GM18526 (cell line): ENCODE data around the gene SPAM1.

Source experiments
- POLR2A ChIP-seq: IDR thresholded peaks from 3 replicates; pipeline ENCODE4 v1.6.1; 2011; ENCODE audit not compliant: insufficient read length; ENCODE audit errors: extremely low read depth

The SPAM1 gene

DNA sequence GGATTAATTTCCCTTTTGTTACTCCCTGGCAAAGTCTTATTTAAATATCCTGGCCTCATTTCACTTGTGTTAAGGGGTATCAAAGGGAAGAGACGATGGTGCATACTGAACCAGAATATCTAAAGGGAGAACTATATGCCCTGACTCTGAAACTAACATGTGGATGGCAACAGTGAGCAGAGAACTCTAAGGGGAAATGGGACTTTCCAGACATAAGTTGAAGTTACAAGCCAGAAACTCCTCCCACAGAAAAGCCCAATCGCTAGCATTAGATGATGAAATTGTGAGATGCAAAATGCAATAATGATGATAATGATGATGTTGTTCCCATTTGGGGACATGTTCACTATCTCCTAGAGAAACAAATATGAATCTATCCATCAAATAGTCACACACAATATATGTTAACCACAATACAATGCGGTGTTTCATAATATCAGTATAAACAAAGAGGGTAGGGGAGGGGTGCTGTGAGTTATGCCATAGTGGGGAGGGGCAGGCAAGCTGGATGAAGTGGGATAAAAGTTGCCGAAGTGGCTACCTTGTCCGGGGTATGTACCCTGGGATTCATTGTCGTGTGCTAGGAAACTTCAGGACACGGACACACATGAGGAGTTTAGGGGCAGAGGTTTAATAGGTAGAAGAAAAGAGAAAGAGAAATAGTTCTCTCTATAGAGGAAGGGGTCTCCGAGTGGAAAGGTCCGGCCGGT lies 70.7 kb downstream of the SPAM1 start:
- no peak for TF ChIP-seq POLR2A

GRCh38 chr7:123996327-123996625 lies 71.2 kb downstream of the SPAM1 start:
- TF ChIP-seq POLR2A, result no peak

DNA sequence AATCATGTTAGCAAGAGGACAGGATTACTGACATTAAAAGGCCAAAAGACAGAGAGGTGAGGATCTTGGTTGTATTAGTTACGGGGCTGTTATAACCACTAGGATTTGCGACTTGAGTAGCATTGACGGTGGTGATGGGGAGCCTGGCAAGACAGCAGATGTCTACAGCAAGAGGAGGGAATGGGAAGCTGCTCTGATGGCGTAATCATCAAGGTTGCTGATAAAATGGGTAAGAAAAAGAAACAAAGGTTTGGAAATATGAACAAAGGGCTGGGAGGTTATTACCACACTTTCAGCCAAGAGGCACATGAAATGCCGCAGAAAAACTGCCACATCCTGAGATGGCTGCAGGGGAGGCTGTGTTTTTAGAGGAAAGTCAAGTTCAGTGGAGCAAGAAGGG lies 73.9 kb downstream of the SPAM1 start:
- no peak for TF ChIP-seq POLR2A

GRCh38 chr7:123999703-124000102 lies 74.7 kb downstream of the SPAM1 start:
- no peak for TF ChIP-seq POLR2A

DNA sequence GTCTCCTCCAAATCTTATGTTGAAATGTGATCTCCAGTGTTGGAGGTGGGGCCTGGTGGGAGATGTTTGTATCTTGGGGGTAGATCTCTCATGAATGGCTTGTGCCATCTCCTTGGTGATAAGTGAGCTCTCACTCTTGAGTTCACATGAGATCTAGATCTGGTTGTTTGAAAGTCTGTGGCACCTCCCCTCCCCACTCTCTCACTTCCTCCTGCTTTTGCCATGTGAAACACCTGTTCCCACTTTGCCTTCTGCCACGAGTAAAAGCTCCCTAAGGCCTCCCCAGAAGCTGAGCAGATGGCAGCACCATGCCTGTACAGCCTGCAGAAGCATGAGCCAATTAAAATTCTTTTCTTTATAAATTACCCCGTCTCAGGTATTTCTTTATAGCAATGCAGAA lies 84.3 kb downstream of the SPAM1 start:
- no peak for TF ChIP-seq POLR2A
